ENCODE data around the gene ZNF532. TPM values are rescaled to one million over a fixed set of nuclear protein-coding genes. Genes with fewer than 3 reads are reported as not detected.

The ZNF532 gene
- total and polyA plus RNA-seq, 12 donors = 11.6 to 34.8 (median 22.6) TPM

DNA sequence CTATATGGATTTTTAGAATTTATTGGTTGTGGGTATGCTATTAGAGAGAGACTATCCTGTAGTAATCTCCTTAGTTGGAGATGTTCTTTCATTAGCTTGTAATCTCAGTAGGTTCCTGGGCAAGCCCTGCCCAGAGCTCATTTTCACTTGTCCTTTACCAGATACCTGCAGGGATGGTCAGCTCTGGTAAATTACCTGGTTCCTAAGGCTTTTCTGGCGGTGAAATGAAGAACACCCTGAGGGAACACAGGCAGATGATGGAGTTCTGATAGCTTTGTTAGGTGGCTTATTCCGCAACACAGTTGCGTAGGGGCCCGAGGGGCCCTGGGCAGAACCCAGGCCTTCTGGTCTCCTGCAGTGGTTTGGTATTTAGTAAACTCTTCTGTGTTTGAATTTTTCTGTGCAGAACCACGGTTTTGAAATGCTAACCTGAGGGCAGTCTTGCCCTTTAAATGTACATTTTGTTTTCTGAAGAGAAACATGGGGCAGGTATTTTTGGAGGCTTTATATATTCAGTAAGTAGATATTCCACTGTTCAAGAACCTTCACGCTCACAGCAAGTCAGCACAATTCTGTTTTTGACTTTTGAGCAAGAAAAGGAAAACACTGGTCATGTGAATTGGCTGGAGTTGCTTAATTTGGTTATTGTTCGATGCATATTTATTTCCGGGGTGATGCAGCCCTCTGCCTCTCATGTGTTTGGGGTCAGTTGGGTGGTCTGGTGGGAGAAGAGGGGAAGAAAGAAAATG, 22.4 kb downstream of the ZNF532 start:
- Histone ChIP-seq H3K27ac (peak overlapping the region in 4 of 5 donors; percentile 18 to 75 (median 52)), H3K9me3 (replicated peaks in 1 of 3) (no peaks in the 10 kb centered on the region), H3K4me1 (replicated peaks in 1 of 2) (peaks cover 0 to 30% of the 10 kb centered on the region in 2 donors), H3K4me3 (no peak overlapping the region), H3K27me3 (no peaks in the 10 kb centered on the region), H3K36me3 (replicated peaks in 1 of 2) (no peaks in the 10 kb centered on the region)
- DNase-seq = peak in 1 of 7 donors; percentile 11
- WGBS, 4 donors = 50 to 65% (median 60%) methylated on average over 8 of the region's 8 CpGs
- intact Hi-C loops (cut with DNase I) = no loop called here
- TF ChIP-seq POLR2A (IDR thresholded peaks at IDR 0.05) (no peak), CTCF (IDR thresholded peaks at IDR 0.05) (no peak)

GRCh38 chr18:58887613-58887963, 22.9 kb downstream of the ZNF532 start:
- Histone ChIP-seq H3K4me1 (replicated peaks in 1 of 2) (peaks cover 0 to 31% of the 10 kb centered on the region in 2 donors), H3K9me3 (replicated peaks in 1 of 3) (no peaks in the 10 kb centered on the region), H3K36me3 (replicated peaks in 1 of 2) (no peaks in the 10 kb centered on the region), H3K27ac (peak overlapping the region in 4 of 5 donors; percentile 18 to 75 (median 52)), H3K27me3 (no peaks in the 10 kb centered on the region), H3K4me3 (no peak overlapping the region)
- TF ChIP-seq CTCF (IDR thresholded peaks at IDR 0.05) (no peak), POLR2A (IDR thresholded peaks at IDR 0.05) (no peak)
- 44 to 49% (median 47%) methylated on average over 10 of the region's 10 CpGs for WGBS, 4 donors
- intact Hi-C loops (cut with DNase I) = no loop called here
- DNase-seq = peak; percentile 47 to 80 (median 62)

DNA sequence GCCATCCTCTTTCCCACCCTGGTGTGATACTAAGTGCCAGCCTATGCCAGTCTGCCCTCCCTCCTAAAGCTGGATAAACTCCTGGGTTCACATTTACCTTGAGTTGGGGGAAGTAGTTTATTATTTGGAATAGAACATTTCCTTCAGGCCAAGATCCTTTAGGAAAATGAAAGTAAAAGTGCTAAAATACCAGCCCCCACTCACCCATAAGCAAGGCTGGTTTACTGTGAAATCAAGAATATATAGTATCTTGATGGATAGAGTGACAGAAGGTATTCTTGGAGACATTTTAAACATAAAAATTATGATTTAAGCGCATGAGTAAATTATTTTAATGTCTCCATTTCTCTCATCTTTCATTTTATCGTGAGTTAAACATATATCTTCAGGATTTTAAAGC, 27.1 kb downstream of the ZNF532 start:
- TF ChIP-seq CTCF (IDR thresholded peaks at IDR 0.05) = no peak
- H3K4me3 ChIP-seq = peak overlapping the region in 1 of 4 donors; percentile 40
- H3K36me3 ChIP-seq (replicated peaks in 1 of 2) = no peaks in the 10 kb centered on the region
- H3K9me3 ChIP-seq (replicated peaks in 1 of 3) = no peaks in the 10 kb centered on the region
- H3K27ac ChIP-seq = peak overlapping the region in 2 of 5 donors; percentile 27 to 40
- intact Hi-C loops (cut with DNase I) = no loop called here
- WGBS, 4 donors = 73 to 80% (median 77%) methylated on average over 2 of the region's 2 CpGs
- no peaks in the 10 kb centered on the region for H3K27me3 ChIP-seq
- DNase-seq = no peak
- H3K4me1 ChIP-seq (replicated peaks in 1 of 2) = peaks cover 0 to 43% of the 10 kb centered on the region in 2 donors

GRCh38 chr18:58892488-58892887, 27.8 kb downstream of the ZNF532 start:
- no peak for DNase-seq

More at GRCh38 chr18:58892488-58892887, 27.8 kb downstream of the ZNF532 start:
- H3K27ac ChIP-seq = no peak overlapping the region
- no peaks in the 10 kb centered on the region for H3K36me3 ChIP-seq (replicated peaks in 1 of 2)
- H3K4me1 ChIP-seq (replicated peaks in 1 of 2) = peaks cover 0 to 39% of the 10 kb centered on the region in 2 donors
- intact Hi-C loops (cut with DNase I) = no loop called here
- H3K4me3 ChIP-seq = no peak overlapping the region
- TF ChIP-seq CTCF (IDR thresholded peaks at IDR 0.05) (no peak), POLR2A (IDR thresholded peaks at IDR 0.05) (no peak)
- H3K9me3 ChIP-seq (replicated peaks in 1 of 3) = no peaks in the 10 kb centered on the region
- WGBS, 4 donors = 81 to 92% (median 89%) methylated on average over 6 of the region's 6 CpGs
- H3K27me3 ChIP-seq = no peaks in the 10 kb centered on the region
